Suprapubic skin (tissue), 3 donors: Measurements from ENCODE around the gene MYMX.

Experiments
- POLR2A ChIP-seq, 2 donors: fragments of 450-650 bp; IDR thresholded peaks; one replicate each; pipeline ENCODE4 v1.6.1; 2017; ENCODE audit warnings: antibody characterized with exemption in 2 of 2, mild to moderate bottlenecking in 2 of 2, moderate library complexity in 2 of 2
- TF ChIP-seq, protein P1 (sequence below), 2 donors: fragments of 200-600 bp in 1 of 2; fragments of 450-650 bp in 1 of 2; sonication (generic) in 1 of 2; IDR thresholded peaks; one replicate each; pipeline ENCODE4 v1.5.1; 2016 to 2019; ENCODE audit warnings: antibody characterized with exemption in 2 of 2, mild to moderate bottlenecking in 1 of 2, moderate library complexity in 1 of 2

DNA sequence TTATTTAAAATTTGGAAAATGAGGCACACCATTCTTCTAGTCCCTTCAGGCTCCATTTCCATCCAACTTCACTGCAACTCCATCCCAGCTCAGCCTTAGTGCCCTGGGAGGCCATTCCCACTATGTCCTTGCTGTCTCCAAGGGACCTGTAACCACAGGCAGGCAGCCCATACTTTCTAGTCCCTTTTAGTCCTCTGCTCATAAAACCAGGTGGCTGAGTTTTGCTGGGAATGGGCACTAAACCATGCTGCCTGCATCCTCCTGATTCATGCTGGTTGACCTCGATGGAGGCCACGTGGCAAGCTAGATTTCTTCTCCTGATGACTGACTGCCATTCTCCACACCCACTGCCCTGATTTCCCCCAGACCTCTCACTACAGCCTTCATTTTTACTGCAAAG lies 27.5 kb upstream of the MYMX start:
- TF ChIP-seq, protein P1, sequence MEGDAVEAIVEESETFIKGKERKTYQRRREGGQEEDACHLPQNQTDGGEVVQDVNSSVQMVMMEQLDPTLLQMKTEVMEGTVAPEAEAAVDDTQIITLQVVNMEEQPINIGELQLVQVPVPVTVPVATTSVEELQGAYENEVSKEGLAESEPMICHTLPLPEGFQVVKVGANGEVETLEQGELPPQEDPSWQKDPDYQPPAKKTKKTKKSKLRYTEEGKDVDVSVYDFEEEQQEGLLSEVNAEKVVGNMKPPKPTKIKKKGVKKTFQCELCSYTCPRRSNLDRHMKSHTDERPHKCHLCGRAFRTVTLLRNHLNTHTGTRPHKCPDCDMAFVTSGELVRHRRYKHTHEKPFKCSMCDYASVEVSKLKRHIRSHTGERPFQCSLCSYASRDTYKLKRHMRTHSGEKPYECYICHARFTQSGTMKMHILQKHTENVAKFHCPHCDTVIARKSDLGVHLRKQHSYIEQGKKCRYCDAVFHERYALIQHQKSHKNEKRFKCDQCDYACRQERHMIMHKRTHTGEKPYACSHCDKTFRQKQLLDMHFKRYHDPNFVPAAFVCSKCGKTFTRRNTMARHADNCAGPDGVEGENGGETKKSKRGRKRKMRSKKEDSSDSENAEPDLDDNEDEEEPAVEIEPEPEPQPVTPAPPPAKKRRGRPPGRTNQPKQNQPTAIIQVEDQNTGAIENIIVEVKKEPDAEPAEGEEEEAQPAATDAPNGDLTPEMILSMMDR (IDR thresholded peaks at IDR 0.05): no peak
- TF ChIP-seq POLR2A (IDR thresholded peaks at IDR 0.05): no peak
